SU-DHL-6 (cell line): Measurements from ENCODE around the gene EME2.

Experiments used
- H2AFZ ChIP-seq: fragments of 200-600 bp; sonication (generic); 2 replicates; pipeline ENCODE4 v1.6.1; 2014; ENCODE audit warnings: low read depth, mild to moderate bottlenecking, moderate library complexity, mixed read lengths, antibody characterized with exemption, low read length; ENCODE audit not compliant: severe bottlenecking
- H3F3A ChIP-seq: fragments of 200-600 bp; shearing (Covaris generic); 2 replicates; pipeline ENCODE4 v1.6.0; 2016; ENCODE audit warnings: antibody characterized with exemption, mild to moderate bottlenecking; ENCODE audit not compliant: insufficient read depth
- H3K27ac ChIP-seq: fragments of 200-600 bp; sonication (generic); 2 replicates; pipeline ENCODE4 v1.5.1; 2016; ENCODE audit warnings: low read depth, mild to moderate bottlenecking, low read length, moderate library complexity, mixed read lengths
- H3K27me3 ChIP-seq: fragments of 200-600 bp; sonication (generic), shearing (Covaris generic); 2 replicates; pipeline ENCODE4 v1.6.0; 2014; ENCODE audit warnings: mild to moderate bottlenecking, low read length
- H3K36me3 ChIP-seq: fragments of 200-600 bp; sonication (generic); 2 replicates; pipeline ENCODE4 v1.6.1; 2014; ENCODE audit warnings: mild to moderate bottlenecking, low read length, mixed read lengths
- H3K4me2 ChIP-seq: fragments of 300-600, 200-600 bp; shearing (Covaris generic), sonication (generic); 2 replicates; pipeline ENCODE4 v1.6.0; 2014; ENCODE audit warnings: low read length, low read depth, mild to moderate bottlenecking; ENCODE audit not compliant: poor library complexity, severe bottlenecking
- H3K4me3 ChIP-seq: fragments of 200-600 bp; sonication (generic); 2 replicates; pipeline ENCODE4 v1.5.1; 2014; ENCODE audit warnings: antibody characterized with exemption, low read length, mild to moderate bottlenecking, mixed read lengths; ENCODE audit not compliant: insufficient read depth, poor library complexity, severe bottlenecking
- H3K79me2 ChIP-seq: fragments of 200-600 bp; sonication (generic); 2 replicates; pipeline ENCODE4 v1.6.1; 2014; ENCODE audit warnings: mild to moderate bottlenecking, low read length, moderate library complexity; ENCODE audit not compliant: insufficient read depth
- H3K9ac ChIP-seq: fragments of 200-600 bp; sonication (generic); 2 replicates; pipeline ENCODE4 v1.7.0; 2014; ENCODE audit warnings: mild to moderate bottlenecking, low read length
- H3K9me2 ChIP-seq: fragments of 200-600 bp; sonication (generic); replicated peaks from 2 replicates; pipeline ENCODE4 v1.6.1; 2014; ENCODE audit warnings: low read length; ENCODE audit not compliant: insufficient read depth
- H3K9me3 ChIP-seq: fragments of 200-600 bp; sonication (generic); 2 replicates; pipeline ENCODE4 v1.6.1; 2014; ENCODE audit warnings: low read length, mixed read lengths; ENCODE audit not compliant: insufficient read depth
- H4K20me1 ChIP-seq: fragments of 200-600 bp; sonication (generic); 2 replicates; pipeline ENCODE4 v1.6.1; 2014; ENCODE audit warnings: low read depth, mild to moderate bottlenecking, antibody characterized with exemption, low read length, moderate library complexity, mixed read lengths
- EZH2phosphoT487 ChIP-seq: fragments of 200-600 bp; sonication (generic), shearing (Covaris generic); conservative IDR thresholded peaks from 2 replicates; pipeline ENCODE4 v1.6.1; 2018; ENCODE audit warnings: mild to moderate bottlenecking, antibody characterized with exemption, low read length, moderate library complexity, mixed read lengths
- TF ChIP-seq, protein P1 (sequence below): fragments of 200-600 bp; sonication (generic); IDR thresholded peaks from one replicate; pipeline ENCODE4 v1.5.1; 2017; ENCODE audit warnings: antibody characterized with exemption, mild to moderate bottlenecking, low read length, moderate library complexity; ENCODE audit not compliant: insufficient read depth, poor library complexity, severe bottlenecking

Gene EME2

GRCh38 chr16:1767116-1767994 is 5.3 kb upstream of the EME2 start:
- TF ChIP-seq, protein P1, sequence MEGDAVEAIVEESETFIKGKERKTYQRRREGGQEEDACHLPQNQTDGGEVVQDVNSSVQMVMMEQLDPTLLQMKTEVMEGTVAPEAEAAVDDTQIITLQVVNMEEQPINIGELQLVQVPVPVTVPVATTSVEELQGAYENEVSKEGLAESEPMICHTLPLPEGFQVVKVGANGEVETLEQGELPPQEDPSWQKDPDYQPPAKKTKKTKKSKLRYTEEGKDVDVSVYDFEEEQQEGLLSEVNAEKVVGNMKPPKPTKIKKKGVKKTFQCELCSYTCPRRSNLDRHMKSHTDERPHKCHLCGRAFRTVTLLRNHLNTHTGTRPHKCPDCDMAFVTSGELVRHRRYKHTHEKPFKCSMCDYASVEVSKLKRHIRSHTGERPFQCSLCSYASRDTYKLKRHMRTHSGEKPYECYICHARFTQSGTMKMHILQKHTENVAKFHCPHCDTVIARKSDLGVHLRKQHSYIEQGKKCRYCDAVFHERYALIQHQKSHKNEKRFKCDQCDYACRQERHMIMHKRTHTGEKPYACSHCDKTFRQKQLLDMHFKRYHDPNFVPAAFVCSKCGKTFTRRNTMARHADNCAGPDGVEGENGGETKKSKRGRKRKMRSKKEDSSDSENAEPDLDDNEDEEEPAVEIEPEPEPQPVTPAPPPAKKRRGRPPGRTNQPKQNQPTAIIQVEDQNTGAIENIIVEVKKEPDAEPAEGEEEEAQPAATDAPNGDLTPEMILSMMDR, result no peak
- Histone ChIP-seq H3F3A (peaks cover 13% of the 10 kb centered on the region; the same call in 1 of the 2 replicates), H3K27me3 (no peaks in the 10 kb centered on the region), H3K4me3 (no peak overlapping the region), H2AFZ (no peak overlapping the region), H3K9me2 (no peaks in the 10 kb centered on the region), H3K79me2 (peaks cover 6% of the 10 kb centered on the region), H3K9me3 (no peaks in the 10 kb centered on the region), H3K9ac (no peak overlapping the region), H3K36me3 (no peaks in the 10 kb centered on the region), H3K27ac (no peak overlapping the region), H3K4me2 (no peak overlapping the region), H4K20me1 (no peaks in the 10 kb centered on the region)

DNA sequence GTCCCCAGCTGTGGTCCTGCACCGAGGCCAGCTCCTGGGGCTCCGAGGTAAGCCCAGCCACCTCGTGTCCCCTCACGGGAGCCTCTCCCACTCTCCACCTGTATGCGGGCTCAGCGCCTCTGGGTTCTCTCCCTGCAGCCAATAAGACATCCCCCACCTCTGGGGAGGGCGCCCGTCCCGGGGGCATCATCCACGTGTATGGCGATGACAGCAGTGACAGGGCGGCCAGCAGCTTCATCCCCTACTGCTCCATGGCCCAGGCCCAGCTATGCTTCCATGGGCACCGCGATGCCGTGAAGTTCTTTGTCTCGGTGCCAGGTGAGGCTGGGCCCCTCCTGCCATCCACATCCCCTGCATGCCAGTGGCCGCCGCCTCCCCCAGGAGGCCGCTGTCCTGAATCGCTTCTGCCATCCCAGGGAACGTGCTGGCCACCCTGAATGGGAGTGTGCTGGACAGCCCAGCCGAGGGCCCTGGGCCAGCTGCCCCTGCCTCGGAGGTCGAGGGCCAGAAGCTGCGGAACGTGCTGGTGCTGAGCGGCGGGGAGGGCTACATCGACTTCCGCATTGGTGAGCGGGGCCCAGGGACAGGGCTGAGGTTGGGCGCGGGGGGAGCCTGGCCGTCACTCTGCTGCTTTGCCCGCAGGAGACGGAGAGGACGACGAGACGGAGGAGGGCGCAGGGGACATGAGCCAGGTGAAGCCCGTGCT is 4.4 kb upstream of the EME2 start:
- Histone ChIP-seq H3K9me3 (no peaks in the 10 kb centered on the region), H4K20me1 (no peaks in the 10 kb centered on the region), H3F3A (peaks cover 16% of the 10 kb centered on the region; the same call in 1 of the 2 replicates), H3K9ac (no peak overlapping the region), H3K9me2 (no peaks in the 10 kb centered on the region), H3K4me3 (no peak overlapping the region), H3K79me2 (peaks cover 10% of the 10 kb centered on the region), H3K27ac (no peak overlapping the region), H3K36me3 (no peaks in the 10 kb centered on the region), H2AFZ (no peak overlapping the region), H3K27me3 (no peaks in the 10 kb centered on the region), H3K4me2 (no peak overlapping the region)
- TF ChIP-seq, protein P1, result no peak

DNA sequence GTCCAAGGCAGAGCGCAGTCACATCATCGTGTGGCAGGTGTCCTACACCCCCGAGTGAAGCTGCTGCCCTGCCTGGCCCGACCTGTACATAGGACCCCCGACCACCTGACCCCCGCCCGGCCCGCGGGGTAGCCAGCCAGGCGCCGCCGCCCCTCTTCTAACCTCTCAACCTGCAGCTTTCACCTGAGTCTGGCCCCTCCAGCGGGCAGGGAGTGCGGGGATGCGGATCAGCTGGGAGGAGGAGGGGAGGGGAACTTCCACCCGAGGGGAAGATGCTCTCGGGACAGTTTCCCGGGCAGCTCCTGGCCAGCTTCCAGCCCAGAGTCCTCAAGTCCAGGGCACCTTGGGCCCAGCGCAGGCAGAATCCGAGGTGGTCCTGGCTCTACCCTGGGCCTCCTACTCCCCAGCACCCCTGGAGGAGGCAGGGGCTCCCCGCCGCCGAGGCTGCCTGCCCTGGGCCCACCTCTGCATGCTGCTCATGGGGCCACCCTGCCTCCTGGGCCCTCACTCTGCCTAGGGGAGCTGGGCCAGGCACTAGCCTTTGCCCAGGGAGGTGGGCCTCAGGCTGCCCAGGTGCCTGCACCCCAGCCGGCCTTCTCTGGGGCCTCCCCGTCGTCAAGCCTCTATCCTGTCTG is 3.7 kb upstream of the EME2 start:
- Histone ChIP-seq H3K4me3 (no peak overlapping the region), H3K9me3 (no peaks in the 10 kb centered on the region), H3K36me3 (no peaks in the 10 kb centered on the region), H3K9me2 (no peaks in the 10 kb centered on the region), H3K4me2 (no peak overlapping the region), H2AFZ (no peak overlapping the region), H3K27ac (no peak overlapping the region), H4K20me1 (no peaks in the 10 kb centered on the region), H3K9ac (no peak overlapping the region), H3F3A (peaks cover 16% of the 10 kb centered on the region; the same call in 1 of the 2 replicates), H3K27me3 (no peaks in the 10 kb centered on the region), H3K79me2 (peaks cover 11% of the 10 kb centered on the region)
- TF ChIP-seq, protein P1, result no peak
- no peak for TF ChIP-seq EZH2phosphoT487
